ENCODE results near the gene BCAS2. TPM values are rescaled to one million over a fixed set of nuclear protein-coding genes. Genes with fewer than 3 reads are reported as not detected.

BCAS2 gene
- total RNA-seq, 1 donor from 2014 or later: 25.2 TPM

DNA sequence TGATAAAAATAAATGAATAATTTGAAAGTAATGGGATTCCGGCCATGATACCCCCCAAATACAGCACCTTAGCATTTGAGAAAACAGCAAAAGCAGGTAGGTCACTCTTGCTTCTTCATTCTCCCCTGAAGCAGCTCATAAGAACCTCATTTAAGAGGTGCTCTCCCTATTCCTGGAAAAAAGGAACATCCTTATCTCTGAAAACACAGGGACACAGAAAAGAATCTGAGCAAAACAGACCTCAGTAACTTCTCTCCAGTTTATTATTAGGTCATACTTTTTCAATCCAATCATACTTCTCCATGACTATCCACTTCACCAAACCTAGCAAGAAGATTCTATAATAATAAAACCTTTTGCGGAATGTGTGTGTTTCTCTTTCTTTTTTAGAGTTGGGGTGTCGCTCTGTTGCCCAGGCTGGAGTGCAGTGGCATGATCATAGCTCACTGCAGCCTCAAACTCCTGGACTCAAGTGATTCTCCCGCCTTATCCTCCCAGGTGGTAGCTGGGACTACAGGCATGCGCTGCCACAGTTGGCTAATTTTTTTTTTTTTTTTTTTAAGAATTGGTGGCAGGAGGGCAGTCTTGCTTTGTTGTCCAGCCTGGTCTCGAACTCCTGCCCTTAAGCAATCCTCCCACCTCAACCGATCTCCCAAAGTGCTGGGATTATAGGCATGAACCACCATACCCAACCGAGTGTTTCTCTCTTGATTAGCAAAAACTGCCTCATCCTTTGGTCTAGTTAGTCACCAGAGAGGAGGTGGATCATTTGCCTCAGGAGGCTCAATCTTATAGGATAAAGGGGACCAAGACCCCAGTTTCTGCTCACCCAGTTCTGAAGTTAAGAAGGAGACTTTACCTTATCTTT is 59.8 kb downstream of the BCAS2 start:
- ATAC-seq: no peak
- no peak for DNase-seq (ENCODE audit: low spot score)
- intact Hi-C loops (cut with DNase I): no loop called here

Other genes starting within 250 kb of the BCAS2 start
- 41.4 TPM for gene TRIM33, start 70.4 kb downstream of the BCAS2 start, total RNA-seq
- 4.5 TPM for gene DENND2C, start 88.4 kb upstream of the BCAS2 start, total RNA-seq
- gene AMPD1, start 113.9 kb upstream of the BCAS2 start, total RNA-seq: not detected
- gene NRAS, start 135.2 kb upstream of the BCAS2 start, total RNA-seq: 19.4 TPM
- gene CSDE1, start 176.4 kb upstream of the BCAS2 start, total RNA-seq: 592 TPM
- gene SIKE1, start 199.1 kb upstream of the BCAS2 start, total RNA-seq: 35.4 TPM